Medulla oblongata (tissue), 1 donor: Measurements from ENCODE around the gene NBDY.
"Not testable (repeated sequence)": the region's sequence is repeated elsewhere in the genome, so short reads cannot be mapped to it uniquely, and the experiment has no call there.

Experiments used
- DNase-seq: peaks from one replicate; pipeline ENCODE4 v3.0.0-alpha.2; 2015; ENCODE audit errors: extremely low spot score

The NBDY gene

GRCh38 chrX:56764153-56764974 lies 35.3 kb downstream of the NBDY start:
- peak; percentile 89 for DNase-seq

- DNase-seq = no peak
Measured at GRCh38 chrX:56764975-56765791, 36.1 kb downstream of the NBDY start.

- DNase-seq = peak; percentile 53
Measured at GRCh38 chrX:56765811-56766553, 36.9 kb downstream of the NBDY start.

GRCh38 chrX:56766554-56767347 lies 37.7 kb downstream of the NBDY start:
- DNase-seq = no peak

GRCh38 chrX:56767348-56768119 lies 38.5 kb downstream of the NBDY start:
- DNase-seq = not testable (repeated sequence)

- not testable (repeated sequence) for DNase-seq
Measured at GRCh38 chrX:56768120-56768660, 39.1 kb downstream of the NBDY start.

GRCh38 chrX:56772675-56773521 lies 43.9 kb downstream of the NBDY start:
- DNase-seq = not testable (repeated sequence)

- not testable (repeated sequence) for DNase-seq
Measured at GRCh38 chrX:56773522-56774060, 44.5 kb downstream of the NBDY start.

- not testable (repeated sequence) for DNase-seq
Measured at GRCh38 chrX:56778099-56778923, 49.3 kb downstream of the NBDY start.

GRCh38 chrX:56778924-56779468 lies 50.0 kb downstream of the NBDY start:
- DNase-seq = not testable (repeated sequence)

- not testable (repeated sequence) for DNase-seq
Measured at GRCh38 chrX:56780681-56781649, 51.9 kb downstream of the NBDY start.

- no peak for DNase-seq
Measured at GRCh38 chrX:56782352-56782751, 53.3 kb downstream of the NBDY start.

- no peak for DNase-seq
Measured at GRCh38 chrX:56782791-56783449, 53.9 kb downstream of the NBDY start.

- peak; percentile 77 for DNase-seq
Measured at GRCh38 chrX:56783450-56783831, 54.4 kb downstream of the NBDY start.

GRCh38 chrX:56783996-56784620 lies 55.1 kb downstream of the NBDY start:
- no peak for DNase-seq

GRCh38 chrX:56784666-56785065 lies 55.6 kb downstream of the NBDY start:
- no peak for DNase-seq
